GM12891 (cell line): ENCODE measurements around the gene IL25.

Experiments
- DNase-seq: peaks from one replicate; pipeline ENCODE4 v3.0.0; 2011; ENCODE audit warnings: low spot score; ENCODE audit not compliant: insufficient read length
- FAIRE-seq: peaks from 2 replicates; lab custom pipeline; 2011; peaks lifted over from hg19 to GRCh38; lab: Jason Lieb, UNC
- PAX5 ChIP-seq: IDR thresholded peaks from 2 replicates; pipeline ENCODE4 v1.6.1; 2011; ENCODE audit warnings: low read length, moderate library complexity, mild to moderate bottlenecking; ENCODE audit not compliant: insufficient read depth, severe bottlenecking
- POLR2A ChIP-seq: IDR thresholded peaks from 2 replicates; pipeline ENCODE4 v1.6.1; 2011; ENCODE audit warnings: low read depth, low read length, control low read depth
- POLR2AphosphoS5 ChIP-seq: IDR thresholded peaks from 2 replicates; pipeline ENCODE4 v1.6.1; 2011; ENCODE audit warnings: low read depth, low read length, control low read depth
- POU2F2 ChIP-seq: IDR thresholded peaks from 2 replicates; pipeline ENCODE4 v1.6.1; 2011; ENCODE audit warnings: low read depth, mild to moderate bottlenecking, control low read depth, low read length, moderate library complexity
- SPI1 ChIP-seq: IDR thresholded peaks from 2 replicates; pipeline ENCODE4 v1.6.1; 2011; ENCODE audit warnings: low read depth, low read length, control low read depth
- TAF1 ChIP-seq: IDR thresholded peaks from 2 replicates; pipeline ENCODE4 v1.6.1; 2011; ENCODE audit warnings: low read depth, low read length, control low read depth

The IL25 gene

DNA sequence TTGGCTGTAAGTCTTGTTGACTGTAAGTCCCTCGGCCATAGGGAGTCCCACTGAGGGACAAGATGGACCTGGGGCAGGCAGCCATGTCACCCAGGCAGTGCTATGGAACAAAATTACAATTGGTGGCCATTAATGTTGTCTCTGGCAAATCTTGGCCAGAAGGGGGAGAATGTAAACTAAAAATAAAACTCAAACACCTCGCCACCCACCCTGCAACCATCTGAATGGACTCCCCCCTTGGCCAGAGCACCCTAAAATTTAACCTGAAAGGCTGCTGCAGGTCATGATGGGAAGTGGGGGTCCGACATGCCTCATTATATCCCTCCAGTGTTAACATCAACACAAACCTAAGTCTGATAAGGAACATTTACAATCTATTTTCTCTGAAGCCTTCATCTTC lies 28.1 kb upstream of the IL25 start:
- TF ChIP-seq POLR2AphosphoS5 (no peak), TAF1 (no peak), SPI1 (no peak), PAX5 (no peak), POLR2A (no peak), POU2F2 (no peak)
- FAIRE-seq, result no peak

DNA sequence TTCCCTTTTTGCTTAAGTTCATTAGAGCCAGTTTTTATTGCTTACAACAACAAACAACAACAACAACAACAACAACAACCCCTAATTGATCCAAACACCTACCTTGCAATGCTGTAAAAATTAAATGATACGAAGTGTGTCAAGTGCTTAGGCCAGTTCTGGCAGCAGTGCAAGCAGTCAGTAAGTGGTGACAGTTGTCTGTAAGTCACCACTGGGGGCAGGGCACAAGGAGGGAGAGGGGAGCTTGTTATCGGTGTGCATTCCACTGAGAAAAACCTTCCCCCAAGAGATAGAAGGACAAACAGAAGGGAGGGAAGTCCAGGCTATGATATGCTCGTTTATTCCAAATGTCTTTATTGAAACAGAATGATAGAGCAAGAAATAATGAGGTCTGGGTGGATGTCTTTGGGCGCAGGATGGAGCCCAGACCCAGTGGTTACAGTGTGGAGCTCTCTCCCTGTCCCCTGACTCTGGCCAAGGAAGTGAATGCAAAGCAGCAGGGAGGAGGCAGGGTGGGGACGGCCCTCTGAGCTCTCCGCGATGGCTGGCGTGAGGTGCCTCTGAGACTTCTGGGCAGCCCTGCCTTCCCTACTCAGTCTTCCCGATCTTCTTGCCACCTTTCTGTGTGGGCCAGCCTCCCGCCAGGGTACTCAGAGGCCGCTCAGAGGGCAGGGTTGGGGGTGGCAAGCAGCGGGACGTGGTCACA lies 26.5 kb upstream of the IL25 start:
- DNase-seq (no peak), FAIRE-seq (no peak)
- TF ChIP-seq POLR2A (no peak), POU2F2 (no peak), PAX5 (no peak), SPI1 (no peak)

More for the DNA sequence above, 28.1 kb upstream of the IL25 start:
- no peak for DNase-seq

DNA sequence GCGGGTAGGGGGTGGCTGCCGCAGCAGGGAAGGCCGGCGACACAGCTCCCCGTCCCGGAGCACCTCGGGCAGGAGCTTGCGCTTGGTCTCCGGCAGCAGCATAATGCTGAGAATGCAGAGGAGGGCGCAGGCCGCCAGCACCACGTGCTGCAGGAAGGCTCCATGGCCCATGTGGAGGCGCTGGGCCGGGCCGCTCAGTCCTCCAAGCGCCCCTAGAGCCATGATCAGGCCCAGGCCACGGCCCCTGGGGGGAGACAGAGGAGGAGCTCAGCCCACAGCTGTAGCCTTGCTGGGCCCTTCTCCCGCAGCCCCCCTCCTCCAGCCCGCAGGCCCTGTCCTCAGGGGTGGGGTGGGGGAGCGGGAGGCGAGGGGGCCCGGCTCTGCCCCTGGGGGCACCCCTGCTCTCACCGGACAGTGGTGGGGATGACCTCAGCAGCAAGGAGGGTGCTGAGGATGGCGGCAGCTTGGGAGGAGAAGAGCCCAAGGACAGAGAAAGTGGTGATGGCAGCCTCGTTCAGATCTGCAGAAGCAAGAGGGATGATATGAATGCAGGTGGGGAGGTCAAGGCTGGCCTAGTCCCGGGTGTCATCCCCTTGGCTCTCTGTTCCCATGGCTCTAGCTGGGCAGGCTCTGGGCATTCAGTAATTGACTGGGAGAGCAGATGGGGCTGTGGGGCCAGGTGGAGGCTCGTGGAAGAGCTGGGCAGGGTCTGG lies 25.8 kb upstream of the IL25 start:
- TF ChIP-seq POLR2A (no peak), POLR2AphosphoS5 (no peak), SPI1 (no peak), PAX5 (no peak)
- DNase-seq (no peak), FAIRE-seq (no peak)

- no peak for TF ChIP-seq PAX5
- DNase-seq, result no peak
- no peak for FAIRE-seq
Measured at GRCh38 chr14:23347406-23348296, 25.0 kb upstream of the IL25 start.

DNA sequence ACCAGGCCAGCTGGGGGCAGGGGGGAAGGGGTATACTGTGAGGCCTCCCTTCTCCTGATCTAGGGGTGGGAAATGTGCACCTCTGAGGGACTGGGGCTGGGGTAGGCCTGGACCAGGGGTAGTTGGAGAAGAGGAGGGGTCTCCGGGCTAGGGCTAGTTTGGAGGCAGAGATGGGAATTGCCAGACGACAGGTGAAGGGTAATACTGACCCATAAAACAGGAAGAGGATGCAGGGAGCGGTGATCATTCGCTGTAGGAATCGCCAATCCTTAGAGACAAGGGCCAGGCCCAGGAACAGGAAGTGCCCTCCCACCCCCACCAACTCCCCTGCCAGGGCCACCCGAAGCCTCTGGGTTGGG lies 24.3 kb upstream of the IL25 start:
- FAIRE-seq (no peak), DNase-seq (no peak)
- TF ChIP-seq SPI1 (no peak), POLR2A (no peak), POLR2AphosphoS5 (no peak), TAF1 (no peak), POU2F2 (no peak), PAX5 (no peak)

GRCh38 chr14:23349156-23349845 lies 23.3 kb upstream of the IL25 start:
- FAIRE-seq, result no peak
- no peak for DNase-seq
- TF ChIP-seq PAX5 (no peak), TAF1 (no peak), SPI1 (no peak), POLR2AphosphoS5 (no peak), POU2F2 (no peak), POLR2A (no peak)

- TF ChIP-seq POLR2A (no peak), PAX5 (no peak), SPI1 (no peak), TAF1 (no peak), POLR2AphosphoS5 (no peak), POU2F2 (no peak)
- no peak for FAIRE-seq
- DNase-seq, result no peak
Measured at GRCh38 chr14:23351681-23352505, 20.7 kb upstream of the IL25 start.

GRCh38 chr14:23352506-23353432 lies 19.8 kb upstream of the IL25 start, which contains the start of gene SLC22A17:
TSS of gene SLC22A17 (minus strand) at chr14:23352887.
- FAIRE-seq, result no peak
- DNase-seq, result no peak
- no peak for TF ChIP-seq POLR2A
- no peak for TF ChIP-seq PAX5
- no peak for TF ChIP-seq POLR2AphosphoS5
- no peak for TF ChIP-seq POU2F2
- TF ChIP-seq TAF1, result no peak
- TF ChIP-seq SPI1, result no peak

DNA sequence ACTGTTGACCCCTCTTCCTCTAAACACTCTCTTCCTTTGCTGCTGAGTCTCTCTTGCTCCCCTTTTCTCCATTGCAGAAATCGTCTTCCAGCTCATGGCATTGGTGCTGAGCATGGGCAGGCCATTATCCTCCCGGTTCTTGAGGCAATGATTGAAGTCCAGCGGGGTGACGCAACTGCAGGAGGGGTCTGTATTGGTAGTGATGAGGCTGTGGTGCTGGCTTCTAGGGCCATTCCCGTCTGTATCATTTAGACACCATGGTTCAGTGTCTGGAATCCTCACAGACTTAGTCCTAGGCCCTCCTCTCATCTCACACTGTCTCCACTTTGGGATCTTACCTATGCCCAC lies 19.2 kb upstream of the IL25 start:
- DNase-seq, result no peak
- no peak for FAIRE-seq
- TF ChIP-seq TAF1 (no peak), PAX5 (no peak), POU2F2 (no peak), POLR2A (no peak)
